C4-2B (cell line): ENCODE results near the gene MEGF11.

Experiments used
- H3K27ac ChIP-seq: fragments of 450-650 bp; 2 replicates; pipeline ENCODE4 v1.5.1; 2017
- ZFX ChIP-seq: fragments of 450-650 bp; IDR thresholded peaks from 2 replicates; pipeline ENCODE4 v1.6.1; 2017
- TF ChIP-seq, protein P1 (sequence below): fragments of 450-650 bp; conservative IDR thresholded peaks from 2 replicates; pipeline ENCODE4 v1.5.1; 2017; ENCODE audit warnings: mild to moderate bottlenecking

MEGF11 gene

DNA sequence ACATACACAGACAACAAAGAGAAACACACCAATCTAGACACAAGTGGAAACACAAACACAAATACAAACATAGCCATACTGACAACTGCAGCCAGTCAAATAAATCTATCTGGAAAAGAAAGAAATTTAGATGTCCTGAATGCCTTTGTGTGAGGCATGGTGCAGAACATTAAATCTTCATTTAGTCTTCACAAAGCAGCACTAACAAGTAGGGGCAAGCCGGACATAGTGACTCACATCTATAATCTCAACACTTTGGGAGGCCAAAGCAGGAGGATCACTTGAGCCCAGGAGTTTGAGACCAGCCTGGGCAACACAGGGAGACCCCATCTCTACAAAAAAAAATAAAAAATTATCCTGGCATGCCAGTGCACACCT lies 11.7 kb downstream of the MEGF11 start:
- TF ChIP-seq, protein P1, sequence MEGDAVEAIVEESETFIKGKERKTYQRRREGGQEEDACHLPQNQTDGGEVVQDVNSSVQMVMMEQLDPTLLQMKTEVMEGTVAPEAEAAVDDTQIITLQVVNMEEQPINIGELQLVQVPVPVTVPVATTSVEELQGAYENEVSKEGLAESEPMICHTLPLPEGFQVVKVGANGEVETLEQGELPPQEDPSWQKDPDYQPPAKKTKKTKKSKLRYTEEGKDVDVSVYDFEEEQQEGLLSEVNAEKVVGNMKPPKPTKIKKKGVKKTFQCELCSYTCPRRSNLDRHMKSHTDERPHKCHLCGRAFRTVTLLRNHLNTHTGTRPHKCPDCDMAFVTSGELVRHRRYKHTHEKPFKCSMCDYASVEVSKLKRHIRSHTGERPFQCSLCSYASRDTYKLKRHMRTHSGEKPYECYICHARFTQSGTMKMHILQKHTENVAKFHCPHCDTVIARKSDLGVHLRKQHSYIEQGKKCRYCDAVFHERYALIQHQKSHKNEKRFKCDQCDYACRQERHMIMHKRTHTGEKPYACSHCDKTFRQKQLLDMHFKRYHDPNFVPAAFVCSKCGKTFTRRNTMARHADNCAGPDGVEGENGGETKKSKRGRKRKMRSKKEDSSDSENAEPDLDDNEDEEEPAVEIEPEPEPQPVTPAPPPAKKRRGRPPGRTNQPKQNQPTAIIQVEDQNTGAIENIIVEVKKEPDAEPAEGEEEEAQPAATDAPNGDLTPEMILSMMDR = no peak
- no peak for TF ChIP-seq ZFX
- H3K27ac ChIP-seq = no peak overlapping the region

GRCh38 chr15:66241087-66241907 lies 12.3 kb downstream of the MEGF11 start:
- no peak overlapping the region for H3K27ac ChIP-seq
- TF ChIP-seq, protein P1 = no peak
- TF ChIP-seq ZFX = no peak

DNA sequence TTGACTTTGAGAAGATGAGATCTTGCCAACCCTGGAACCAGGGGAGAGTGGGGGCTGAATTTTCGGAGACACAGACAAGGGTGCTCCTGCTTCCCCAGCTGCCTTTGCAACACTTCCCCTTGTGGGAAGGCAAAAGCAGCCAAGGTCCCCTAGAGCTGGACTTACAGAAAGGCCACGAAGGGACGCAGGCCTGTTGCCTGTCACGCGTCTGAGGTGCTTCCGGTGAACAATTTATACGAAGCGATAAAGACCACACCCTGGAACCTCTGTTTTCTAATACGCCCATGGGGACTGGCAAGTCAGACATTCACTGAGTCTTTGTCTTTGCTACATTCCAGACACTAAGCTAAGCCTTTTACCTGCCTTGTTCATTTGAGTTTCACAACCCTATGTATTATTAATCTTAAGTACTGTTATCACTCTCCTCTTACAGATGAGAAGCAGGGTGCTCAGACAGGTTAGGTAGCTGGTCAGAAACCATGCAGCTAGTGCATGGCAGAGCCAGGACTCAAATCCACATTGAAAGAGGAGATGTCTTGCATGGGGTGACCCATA lies 13.2 kb downstream of the MEGF11 start:
- no peak overlapping the region for H3K27ac ChIP-seq
- TF ChIP-seq, protein P1 = no peak
- TF ChIP-seq ZFX = no peak

- TF ChIP-seq ZFX = no peak
- TF ChIP-seq, protein P1 = no peak
- H3K27ac ChIP-seq = no peak overlapping the region
Observed at GRCh38 chr15:66239514-66239913, 14.0 kb downstream of the MEGF11 start.

- TF ChIP-seq, protein P1 = no peak
- TF ChIP-seq ZFX = no peak
- H3K27ac ChIP-seq = no peak overlapping the region
Observed at GRCh38 chr15:66238318-66238717, 15.2 kb downstream of the MEGF11 start.

DNA sequence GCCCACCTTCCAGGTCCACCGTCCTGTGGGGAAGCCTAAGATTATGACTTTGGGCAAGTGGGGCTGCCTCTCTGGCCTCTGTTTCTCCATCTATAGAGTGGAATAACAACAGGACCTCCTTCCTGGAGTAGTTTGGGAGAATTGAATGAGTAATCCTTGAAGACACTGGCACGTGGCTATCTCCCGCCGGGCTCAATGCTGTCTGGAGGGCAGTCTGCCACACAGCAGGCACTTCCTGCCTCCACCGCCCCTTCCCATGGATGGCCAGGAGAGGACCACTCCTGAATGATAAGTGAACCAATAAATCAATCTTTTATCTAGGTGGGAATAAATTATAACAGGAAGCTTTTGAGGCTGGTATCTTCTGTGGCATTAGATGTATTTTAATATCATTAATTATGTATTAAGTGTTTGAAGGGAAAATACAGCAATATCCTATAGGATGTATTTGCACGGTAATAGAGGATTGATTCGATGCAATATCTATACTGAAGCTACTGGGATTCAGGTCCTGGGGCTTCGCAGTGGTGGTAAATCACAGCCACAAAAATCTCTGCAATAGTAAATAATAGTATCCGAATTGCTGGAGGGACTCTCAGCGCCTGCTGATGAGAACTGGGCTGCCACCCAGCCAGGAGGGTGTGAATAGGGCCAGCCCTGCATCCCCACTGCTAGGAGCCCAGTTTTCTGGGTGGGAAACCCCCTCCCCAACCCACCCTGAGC lies 15.9 kb downstream of the MEGF11 start:
- H3K27ac ChIP-seq = no peak overlapping the region
- TF ChIP-seq, protein P1 = no peak
- TF ChIP-seq ZFX = no peak
